DND-41 (cell line): Measurements from ENCODE around the gene AP2A2.

Experiments used
- EZH2 ChIP-seq: IDR thresholded peaks from 3 replicates; pipeline ENCODE4 v1.6.1; 2012; ENCODE audit warnings: borderline replicate concordance, low read depth, mild to moderate bottlenecking, moderate library complexity, low read length, inconsistent platforms; ENCODE audit not compliant: severe bottlenecking
- TF ChIP-seq, protein P1 (sequence below): IDR thresholded peaks from 2 replicates; pipeline ENCODE4 v1.5.1; 2012; ENCODE audit warnings: borderline replicate concordance, low read length, moderate library complexity, mild to moderate bottlenecking; ENCODE audit not compliant: poor library complexity, severe bottlenecking; ENCODE audit errors: extremely low read depth

DNA sequence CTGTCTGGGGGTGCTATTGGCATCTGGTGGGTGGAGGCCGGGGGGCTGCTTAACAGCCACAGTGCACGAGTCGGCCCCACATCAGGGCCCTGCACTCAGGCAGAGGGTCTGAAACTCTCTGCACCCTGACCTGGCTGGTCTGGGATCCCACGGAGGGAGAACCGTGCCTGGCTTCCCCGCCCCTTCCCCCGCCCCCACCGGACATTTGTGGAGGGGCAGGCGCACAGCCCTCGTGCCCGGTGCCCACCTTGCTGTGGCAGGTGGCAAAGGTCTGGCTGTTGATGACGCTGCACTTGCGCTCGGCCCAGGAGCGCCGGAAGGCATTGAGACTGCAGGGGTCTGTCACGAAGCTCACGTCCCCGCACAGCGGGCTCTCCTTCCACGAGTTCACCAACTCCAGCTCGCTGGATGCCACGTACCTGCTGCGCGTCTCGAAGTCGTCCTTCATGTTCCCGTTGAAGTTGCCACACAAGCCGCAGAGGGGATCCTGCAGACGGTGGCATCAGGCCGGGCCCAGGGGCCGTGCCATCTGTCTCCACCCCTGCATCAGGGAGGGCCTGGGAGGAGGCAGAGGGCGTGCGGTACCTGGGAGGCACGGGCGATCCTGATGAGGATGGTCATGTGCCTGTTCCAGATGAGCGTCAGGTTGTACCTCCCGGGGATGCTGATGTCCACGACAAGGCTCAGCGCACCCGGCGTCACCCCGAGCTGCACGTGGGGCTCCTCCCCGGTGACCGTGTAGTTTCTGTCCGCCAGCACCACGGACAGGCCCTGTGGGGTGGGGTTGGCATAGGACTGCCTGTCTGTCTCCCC lies 99.1 kb downstream of the AP2A2 start:
- TF ChIP-seq, protein P1, sequence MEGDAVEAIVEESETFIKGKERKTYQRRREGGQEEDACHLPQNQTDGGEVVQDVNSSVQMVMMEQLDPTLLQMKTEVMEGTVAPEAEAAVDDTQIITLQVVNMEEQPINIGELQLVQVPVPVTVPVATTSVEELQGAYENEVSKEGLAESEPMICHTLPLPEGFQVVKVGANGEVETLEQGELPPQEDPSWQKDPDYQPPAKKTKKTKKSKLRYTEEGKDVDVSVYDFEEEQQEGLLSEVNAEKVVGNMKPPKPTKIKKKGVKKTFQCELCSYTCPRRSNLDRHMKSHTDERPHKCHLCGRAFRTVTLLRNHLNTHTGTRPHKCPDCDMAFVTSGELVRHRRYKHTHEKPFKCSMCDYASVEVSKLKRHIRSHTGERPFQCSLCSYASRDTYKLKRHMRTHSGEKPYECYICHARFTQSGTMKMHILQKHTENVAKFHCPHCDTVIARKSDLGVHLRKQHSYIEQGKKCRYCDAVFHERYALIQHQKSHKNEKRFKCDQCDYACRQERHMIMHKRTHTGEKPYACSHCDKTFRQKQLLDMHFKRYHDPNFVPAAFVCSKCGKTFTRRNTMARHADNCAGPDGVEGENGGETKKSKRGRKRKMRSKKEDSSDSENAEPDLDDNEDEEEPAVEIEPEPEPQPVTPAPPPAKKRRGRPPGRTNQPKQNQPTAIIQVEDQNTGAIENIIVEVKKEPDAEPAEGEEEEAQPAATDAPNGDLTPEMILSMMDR, result no peak
- no peak for TF ChIP-seq EZH2
